ENCODE measurements around the gene SP100.

DNA sequence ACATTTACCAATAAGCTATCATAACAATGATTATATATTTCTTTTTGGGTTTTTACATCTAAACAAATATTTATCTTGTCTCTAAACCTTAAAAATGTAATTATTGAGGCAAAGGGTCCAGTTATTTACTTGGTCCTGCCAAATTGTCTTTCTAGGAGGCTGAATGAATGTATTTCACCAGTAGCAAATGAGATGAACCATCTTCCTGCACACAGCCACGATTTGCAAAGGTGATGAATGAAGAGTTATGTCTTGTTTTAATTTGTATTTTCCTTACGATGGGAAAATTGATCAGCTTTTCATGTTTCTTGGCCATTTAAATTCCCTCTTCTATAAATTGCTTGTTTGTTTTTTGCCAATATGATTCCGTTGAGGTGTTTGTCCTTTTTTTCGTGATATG lies 1.4 kb downstream of the SP100 start:
- no peak for TF ChIP-seq CTCF (IDR thresholded peaks at IDR 0.05)
- no peak for TF ChIP-seq POLR2A (IDR thresholded peaks at IDR 0.05)
- TF ChIP-seq POLR2AphosphoS5 (IDR thresholded peaks at IDR 0.05), result no peak

Measured in sigmoid colon (tissue), 4 donors.